Fibroblast of peridontal ligament (primary cell): ENCODE data around the gene FBRSL1.

ENCODE experiments used
- DNase-seq: peaks from one replicate; pipeline ENCODE4 v3.0.0-alpha.2; 2010; ENCODE audit errors: extremely low read depth

FBRSL1 gene

DNA sequence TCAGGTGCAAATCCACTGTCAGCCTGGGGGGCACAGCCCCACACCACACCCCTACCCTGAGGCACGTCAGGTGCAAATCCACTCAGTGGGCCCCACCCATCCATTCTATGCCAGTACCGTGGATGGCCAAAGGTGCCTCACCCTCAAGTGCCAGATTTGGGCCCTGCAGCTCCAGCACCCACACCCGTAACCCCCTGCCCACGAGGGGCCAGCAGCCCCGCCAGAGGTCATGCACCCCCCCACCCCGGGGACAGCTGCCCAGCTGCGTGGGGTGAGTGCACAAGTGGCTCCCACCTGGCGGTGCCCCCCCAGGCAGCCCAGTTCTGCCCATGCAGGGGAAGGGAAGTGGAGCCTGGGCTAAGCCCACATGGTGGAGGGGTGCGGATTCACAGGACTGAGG lies 51.2 kb downstream of the FBRSL1 start:
- DNase-seq, result no peak

DNA sequence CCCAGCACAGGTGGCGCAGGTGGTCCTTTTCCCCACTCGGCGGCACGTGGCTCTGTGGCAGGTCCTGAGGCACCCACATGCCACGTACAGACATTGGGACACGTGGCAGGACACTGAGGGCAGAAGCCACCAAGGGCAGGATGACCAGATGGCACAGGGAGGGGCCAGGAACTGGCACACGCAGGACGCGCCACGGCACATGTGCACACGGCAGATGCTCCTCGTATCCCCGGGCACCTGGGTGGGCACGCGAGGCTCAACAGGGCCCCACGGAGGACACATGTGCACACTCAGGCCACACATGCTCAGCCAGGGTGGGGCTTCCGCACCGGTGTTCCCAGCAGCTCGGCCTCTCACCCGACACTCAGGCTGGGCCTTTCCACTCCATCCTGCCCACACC lies 52.0 kb downstream of the FBRSL1 start:
- no peak for DNase-seq

DNA sequence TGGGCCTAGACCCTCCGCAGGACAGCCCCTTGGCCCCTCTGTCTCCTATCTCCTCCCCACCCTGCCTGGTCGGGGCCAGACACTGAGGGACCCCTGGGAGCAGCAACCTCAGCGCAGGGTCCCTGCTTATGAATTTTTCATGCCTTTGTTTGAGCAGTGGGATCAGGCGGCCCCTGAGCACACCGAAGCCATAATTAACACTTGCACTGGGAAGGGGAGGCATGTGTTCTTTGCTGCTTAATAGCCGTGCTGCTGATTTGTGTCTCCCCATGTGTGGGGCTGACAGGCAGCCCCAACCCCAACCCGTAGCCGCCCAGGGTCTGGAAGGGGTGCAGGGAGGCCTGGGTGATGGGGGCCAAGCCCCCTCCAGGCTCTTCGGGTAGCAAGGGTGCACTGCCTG lies 52.7 kb downstream of the FBRSL1 start:
- DNase-seq, result no peak

DNA sequence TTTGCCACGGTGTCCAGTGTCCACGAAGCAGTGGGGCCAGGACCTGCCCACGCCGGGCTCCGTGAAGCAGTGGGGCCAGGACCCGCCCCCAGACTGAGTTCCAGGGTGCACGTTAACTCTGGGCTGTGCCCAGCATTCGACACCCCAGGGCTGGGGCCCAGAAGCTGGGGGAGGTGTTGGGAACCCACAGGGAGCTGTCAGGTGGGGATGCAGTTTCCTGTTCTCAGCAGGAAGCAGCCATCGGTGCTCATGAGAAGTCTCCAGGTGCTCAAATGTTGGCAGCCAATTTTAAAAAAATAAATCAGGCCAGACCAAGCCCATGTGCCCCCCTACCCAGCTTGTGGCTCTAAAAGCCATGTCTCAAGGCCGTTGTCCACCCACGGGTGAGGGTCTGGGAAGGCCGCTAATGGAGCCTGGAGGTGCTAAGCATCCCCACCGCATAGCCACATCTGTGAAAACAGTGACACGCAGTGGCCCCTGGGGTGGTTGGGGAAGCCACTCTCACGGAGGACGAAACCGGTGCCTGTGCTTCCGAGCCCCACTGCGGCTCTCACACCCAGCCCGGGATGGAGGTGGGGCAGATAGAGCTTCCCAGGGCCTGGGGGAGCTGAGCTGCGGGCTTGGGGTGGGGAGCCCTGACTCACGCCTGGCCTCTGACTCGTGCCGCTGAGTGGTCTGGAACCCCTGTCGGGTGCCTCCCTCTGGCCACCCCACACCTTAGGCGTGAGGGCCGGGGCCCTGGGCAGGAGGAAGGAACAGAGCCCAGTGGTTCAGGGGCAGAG lies 53.5 kb downstream of the FBRSL1 start:
- no peak for DNase-seq

DNA sequence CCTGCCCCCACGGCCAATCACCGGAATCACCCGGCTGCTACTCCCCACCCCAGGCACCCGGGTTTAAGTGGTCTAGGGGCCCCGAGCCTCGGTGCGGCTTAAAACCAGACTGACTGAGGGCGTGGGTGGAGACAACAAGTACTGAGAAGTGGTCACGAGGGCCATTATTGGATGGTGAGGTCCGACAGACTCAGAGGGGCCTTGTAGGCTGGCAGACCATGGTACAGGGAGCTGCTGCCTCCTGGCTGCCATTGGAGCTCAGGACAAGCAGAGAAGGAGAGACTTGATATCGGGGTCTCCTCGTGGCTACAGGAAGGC lies 54.1 kb downstream of the FBRSL1 start:
- no peak for DNase-seq

DNA sequence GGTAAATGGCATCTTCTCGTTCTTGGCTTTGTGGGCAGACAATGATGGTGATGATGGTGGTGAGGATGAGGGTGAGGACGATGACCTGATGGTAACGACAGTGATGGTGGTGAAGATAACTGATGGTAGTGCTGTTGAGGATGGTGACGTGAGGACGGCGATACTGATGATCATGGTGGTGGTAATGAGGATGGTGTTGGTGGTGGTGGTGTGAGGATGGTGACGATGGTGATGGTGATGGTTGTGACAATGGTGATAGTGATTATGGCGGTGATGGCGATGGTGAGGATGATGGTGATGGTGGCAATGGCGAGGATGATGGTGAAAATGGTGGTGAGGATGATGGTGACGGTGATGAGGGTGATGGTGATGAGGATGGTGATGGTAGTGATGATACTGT lies 54.5 kb downstream of the FBRSL1 start:
- DNase-seq, result no peak

DNA sequence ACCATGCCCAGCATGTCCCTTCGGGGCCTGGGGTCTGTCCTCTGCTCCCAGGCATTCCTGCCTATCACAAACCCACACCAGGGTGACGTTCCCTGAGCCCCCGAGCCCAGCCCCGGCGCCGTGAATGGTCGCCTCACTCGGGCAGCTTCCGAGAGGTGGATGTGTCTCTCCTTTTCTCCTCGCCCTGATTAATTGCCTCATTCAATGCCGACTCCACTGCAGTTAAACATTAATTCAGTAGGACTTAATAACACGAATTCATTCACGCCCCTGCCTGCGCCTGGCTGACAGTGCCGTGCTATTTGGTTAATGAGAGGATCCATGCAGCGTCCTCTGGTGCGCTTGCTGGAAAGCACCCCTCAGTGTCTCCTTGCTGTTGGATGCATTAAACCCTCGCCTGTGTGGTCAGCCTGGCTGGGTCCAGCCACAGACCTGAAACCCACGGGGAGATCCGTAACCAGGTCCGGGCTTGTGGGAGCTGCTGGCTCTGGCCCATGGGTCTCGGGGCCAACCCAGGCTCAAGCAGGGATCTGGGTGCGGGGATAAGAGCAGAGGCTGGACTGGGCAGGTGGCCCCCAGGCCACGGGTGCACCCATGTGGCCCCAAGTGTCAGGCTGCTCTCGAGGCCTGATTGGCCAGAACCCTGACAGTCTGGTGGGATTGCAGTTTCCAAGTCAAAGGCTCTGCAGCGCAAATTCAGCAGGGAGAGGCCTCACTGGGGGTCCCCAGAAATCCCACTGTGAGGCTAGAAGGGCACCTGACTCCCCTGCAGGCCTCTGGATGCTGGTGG lies 55.4 kb downstream of the FBRSL1 start:
- DNase-seq, result no peak

DNA sequence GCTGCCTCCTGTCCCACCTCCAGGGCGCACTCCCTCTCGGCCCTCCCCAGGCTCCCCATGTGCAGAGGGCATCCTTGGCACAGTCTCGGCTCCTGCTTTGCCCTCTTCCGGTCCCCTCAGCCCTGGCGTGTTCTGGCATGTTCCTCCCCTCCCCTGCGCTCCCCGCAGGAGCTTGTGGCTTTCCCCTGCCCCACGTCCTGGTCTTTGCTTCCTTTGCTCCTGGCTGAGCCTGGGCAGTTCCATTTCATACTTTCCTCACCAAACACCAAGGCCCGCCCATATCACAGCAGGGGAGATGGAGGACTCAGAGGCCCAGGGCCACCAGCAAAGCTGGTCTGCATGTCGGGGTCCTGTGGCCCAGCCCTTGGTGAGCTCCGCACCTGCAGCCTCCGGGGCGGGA lies 56.0 kb downstream of the FBRSL1 start:
- no peak for DNase-seq

DNA sequence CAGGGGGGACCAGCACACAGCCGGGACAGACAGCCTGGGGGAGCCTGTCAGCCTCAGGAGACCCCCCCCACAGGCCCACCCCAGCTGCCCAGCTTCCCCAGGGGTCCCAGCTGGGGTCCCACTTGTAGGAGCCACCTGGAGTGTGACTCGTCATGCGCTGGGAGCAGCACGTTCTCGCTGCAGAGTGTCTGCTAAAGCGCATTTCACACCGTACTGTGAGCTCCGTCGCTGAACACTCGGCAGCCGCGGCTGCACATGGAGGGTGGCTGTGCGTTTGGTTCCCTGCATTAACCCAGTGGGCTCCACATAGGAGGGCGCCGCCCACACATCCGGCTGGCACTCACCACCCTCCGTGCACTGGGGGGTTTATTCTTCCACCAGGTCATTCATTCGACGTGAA lies 56.7 kb downstream of the FBRSL1 start:
- no peak for DNase-seq

DNA sequence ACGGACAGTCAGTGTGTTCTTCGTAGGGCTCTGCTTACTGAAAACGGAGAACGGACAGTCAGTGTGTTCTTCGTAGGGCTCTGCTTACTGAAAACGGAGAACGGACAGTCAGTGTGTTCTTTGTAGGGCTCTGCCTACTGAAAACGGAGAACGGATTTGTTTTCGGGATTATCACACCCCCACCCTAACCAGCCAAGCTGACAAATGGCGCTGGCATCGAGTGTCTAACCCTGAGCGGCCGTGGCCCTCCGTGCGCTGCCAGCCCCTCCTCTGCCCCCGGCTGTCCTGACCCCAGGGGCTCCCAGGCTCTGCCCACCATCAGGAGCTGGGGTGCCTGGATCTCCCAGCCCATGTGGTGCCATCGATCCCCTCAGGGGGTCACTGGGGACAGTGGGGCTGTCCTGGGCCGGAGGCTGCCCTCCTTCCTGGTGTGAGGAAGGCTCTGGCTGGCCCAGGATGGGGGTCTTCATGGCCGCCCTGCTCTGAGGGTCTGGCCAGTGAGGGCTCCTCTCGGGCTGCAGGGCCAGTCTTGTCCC lies 57.3 kb downstream of the FBRSL1 start:
- DNase-seq, result no peak

DNA sequence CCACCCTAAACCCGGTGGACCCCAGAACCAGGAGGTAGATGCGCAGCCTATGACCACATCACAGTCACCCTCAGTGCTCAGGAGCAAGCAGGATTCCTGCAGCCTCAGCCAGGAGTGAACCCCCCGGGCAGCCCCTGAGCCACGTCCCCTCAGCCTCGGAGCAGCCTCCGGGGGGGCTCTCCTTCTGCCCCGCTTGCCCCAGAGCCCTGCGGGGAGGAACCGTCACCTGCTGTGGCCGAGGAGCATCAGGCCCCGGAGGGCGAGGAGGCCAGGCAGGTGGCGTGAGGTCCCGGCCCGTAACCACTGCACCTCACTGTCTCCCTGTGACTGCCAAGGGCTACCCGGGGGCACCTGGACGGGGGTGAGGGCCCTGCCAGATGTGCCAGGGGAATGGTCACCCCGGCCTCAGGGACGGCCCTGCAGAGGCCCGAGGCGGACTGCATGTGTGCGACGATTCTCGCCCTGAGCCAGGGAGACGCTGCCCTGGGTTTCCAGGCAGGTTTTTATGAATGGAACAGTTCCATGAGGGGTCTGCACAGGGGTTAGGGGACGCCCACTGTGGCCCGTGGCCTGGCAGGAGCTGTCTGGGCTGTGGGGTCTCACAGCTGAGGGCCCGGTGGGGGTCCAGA lies 58.6 kb downstream of the FBRSL1 start:
- no peak for DNase-seq

DNA sequence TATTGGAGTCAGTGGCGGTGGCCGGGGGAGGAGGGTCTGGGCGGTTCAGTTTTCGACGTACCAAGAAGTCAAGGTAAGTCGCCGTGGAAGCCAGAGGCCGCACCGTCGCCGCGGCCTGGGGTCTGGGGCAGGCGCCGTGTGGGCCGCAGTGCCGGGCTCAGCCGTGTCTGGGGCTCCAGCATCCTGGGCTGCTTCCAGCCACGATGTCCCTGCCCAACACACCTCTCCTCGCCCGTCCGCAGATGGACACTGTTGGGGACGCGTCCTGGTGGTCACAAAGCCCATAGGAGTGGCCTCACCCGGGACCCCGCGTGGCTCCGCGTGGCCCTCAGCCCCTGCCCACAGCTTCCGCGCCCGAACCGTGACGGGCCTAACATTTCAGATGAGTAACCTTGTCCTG lies 59.1 kb downstream of the FBRSL1 start:
- no peak for DNase-seq

DNA sequence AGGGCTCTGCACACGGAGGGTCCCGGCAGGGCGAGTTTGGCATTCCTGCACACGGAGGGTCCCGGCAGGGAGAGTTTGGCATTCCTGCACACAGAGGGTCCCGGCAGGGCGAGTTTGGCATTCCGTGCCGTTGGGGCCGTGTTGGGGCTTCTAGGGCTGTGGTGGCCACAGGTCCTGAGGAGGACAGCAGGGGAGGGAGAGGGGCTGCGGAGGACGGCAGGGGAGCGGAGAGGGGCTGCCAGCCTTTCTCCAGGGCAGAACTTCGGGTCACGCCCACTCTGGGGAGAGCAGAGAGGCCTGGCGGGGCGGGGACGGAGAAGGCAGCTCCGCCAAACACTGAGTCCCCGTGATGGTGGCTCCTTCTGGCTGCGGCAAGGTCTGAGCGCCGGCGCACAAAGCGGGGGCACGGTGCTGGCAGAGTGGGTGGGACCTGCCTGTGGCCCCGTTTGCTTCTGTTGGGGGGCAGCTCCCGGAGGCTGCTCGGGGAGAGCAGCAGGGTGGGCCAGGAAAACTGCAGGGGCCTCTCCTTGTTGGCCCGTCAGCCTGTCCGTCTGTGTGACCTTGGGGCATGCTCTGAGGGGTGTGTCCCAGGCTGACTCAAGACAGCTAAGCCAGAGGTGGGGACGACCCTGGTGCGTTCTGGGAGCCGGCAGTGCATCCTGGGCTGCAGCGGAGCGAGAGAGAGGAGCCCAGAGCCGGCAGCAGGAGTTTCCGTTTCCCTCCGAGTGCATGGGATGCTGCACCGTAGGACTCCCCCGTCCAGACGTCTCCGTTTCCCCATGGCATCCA lies 60.3 kb downstream of the FBRSL1 start:
- no peak for DNase-seq

DNA sequence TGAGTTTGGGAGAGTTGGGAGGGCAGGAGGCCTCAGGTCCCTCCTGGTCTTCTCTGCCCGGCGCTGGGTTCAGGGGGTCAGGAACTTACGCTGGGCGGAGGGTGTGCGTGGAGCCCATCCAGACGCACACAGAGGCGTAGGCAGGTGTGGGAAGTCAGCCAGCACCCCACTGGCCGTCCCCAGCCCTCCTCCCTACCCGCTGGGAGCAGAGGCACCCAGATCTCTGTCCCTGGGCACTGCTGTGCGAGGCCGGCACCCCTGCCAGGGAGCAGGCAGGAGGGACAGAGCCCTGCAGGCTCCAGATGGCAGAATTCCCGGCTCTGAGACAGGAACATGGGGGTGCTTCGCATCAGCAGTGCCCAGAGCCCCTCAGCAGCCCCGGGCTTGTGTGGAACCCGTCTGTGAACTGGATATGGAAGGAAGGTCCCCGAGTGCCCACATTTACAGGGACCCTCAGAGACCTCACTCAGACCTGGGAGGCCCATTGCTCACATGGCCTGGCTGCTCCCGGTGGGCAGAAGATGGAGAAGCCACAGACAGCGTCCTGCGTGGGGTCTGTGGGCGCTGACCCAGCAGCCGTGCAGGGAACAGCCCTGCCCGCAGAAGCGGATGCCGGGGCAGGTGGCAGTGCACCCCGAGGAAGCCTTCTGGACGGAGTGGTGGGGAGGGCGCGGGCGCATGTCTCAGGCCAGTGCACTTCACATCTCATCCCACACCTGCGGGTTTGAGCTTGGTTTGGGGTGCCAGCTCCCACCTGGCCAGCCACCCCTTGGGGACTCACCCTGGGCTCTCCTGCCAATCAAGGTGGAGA lies 61.1 kb downstream of the FBRSL1 start:
- DNase-seq, result no peak

DNA sequence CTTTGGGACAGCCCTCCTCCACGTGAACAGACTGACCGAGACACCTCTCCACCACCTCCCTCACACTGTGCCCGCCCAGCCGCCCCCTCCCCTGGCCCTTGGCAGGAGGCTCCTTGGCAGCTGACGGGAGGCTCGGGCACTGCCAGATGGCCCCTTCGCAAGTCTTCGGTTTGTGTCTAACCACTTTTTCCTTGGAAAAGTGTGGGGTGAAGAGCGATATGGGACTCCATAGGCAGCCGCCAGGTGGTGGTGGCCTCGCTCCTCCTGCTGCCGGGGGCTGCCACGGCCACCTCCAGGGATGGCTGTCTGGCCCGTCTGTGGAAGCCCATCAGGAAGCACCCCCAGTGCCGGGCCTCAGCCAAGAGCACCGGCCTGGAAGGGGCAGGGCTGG lies 61.7 kb downstream of the FBRSL1 start:
- no peak for DNase-seq

DNA sequence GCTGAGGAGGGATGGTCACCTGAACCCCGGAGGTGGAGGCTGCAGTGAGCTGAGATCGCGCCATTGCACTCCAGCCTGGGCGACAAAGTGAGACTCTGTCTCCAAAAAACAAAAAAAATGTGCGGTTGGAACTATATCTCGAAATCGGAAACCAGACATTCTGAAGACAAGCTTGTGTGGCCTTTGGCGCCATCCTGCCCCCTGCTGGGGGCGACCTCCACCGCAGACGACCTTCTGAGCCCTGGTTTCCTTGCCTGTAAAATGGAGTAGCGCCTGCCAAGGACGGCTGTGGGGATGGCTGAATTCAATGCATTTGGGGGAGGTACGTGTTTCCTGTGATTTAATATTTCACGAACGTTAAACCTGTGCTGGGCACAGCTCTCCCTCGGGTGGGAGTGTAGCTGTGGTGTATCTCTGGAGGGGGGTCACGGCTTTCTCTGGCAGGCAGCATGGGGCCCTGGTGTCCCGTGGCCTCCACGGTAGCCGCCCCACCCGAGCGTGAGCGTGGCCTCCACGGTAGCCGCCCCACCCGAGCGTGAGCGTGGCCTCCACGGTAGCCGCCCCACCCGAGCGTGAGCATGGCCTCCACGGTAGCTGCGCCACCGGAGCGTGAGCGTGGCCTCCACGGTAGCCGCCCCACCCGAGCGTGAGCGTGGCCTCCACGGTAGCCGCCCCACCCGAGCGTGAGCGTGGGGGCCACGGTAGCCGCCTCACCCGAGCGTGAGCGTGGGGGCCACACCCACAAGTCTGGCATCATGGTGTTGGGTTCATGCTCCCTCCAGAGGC lies 65.1 kb downstream of the FBRSL1 start:
- no peak for DNase-seq

DNA sequence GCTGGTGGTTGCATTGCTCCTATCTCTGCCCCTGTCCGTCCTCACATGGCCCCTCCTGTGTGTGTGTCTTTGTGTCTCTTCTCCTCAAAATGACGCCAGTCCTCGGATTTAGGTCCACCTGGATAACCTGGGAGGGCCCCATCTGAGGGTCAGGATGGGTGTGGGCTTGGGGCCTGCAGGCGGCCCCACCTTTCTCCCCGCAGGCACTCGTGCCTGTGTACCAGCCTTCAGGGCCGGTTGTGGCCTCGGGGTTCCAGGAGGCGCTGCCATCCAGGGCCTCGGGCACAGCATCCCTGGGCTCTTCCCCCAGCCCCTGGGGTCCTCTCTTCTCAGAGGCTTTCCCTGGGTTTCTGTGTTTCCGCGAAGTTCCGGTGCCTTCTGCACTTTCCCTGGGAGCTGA lies 65.7 kb downstream of the FBRSL1 start:
- no peak for DNase-seq

DNA sequence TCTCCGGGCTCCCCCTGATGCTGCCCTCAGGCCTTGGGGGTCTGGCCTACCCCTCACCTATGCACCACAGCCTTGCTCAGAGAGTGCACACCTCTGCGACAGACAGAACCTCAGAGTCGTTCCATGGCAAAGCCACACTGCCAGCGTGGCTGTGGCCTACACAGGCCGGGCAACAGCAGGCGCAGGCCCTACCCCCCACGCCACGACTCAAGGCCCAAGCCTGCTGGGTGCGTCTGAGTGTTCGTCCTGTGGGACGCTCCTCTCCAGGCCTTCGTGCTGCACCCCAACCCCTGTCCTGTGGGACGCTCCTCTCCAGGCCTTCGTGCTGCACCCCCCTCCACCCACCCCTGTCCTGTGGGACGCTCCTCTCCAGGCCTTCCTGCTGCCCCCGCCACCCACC lies 66.3 kb downstream of the FBRSL1 start:
- no peak for DNase-seq

DNA sequence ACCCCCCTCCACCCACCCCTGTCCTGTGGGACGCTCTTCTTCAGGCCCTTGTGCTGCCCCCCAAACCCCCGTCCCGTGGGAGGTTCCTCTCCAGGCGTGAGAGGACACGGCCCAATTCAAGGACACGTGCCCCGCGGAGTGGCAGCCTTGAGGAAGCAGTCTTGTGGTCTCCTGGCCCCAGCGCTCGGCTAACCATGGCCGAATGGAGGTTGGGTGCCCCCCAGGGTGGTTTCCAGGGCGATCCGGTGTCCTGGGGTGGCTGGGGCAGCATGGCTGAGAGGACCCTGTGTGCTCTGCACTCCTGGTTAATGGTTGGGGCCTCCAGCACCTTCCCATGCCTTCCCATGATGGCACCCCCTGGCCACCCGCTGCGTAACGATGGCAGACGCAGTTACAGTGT lies 66.8 kb downstream of the FBRSL1 start:
- DNase-seq, result no peak

DNA sequence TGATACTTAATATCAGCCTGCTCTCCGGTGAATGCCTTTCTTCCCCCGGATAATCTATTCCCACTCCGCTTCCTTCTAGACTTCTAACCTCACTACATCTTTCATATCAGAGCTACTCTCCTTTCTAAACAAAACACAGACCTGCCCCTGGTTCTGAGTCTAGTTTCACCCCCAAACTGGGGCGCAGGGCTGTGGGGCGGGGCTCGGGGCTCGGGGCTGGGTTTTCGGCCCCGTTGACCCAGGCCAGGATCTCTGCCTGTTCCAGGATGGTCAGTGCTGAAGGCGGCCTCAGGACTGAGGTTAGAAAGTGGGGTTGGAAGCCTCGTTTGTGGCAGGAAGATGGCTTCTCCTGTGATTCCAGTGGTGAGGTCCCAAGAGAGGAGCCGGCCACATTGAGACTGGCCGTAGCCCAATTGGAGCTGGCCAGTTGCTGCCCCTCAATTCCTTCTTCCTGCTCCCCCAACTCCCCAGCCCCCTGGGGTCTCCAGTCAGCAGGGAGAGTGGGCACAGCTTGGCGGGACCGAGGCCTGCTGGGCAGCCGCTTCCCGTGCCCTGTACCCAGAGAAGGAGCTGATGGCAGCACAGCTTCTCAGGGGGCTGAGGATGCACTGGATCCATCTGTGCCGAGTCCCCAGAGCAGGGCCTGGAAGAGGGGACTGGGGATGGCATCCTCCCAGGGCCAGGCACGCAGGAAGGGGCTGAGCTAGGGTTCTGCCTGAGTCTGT lies 67.5 kb downstream of the FBRSL1 start:
- no peak for DNase-seq
